Astrocyte (in vitro differentiated cells and primary cell): ENCODE data around the gene RANBP17.

Experiments
- EZH2 ChIP-seq: IDR thresholded peaks from 2 replicates; pipeline ENCODE4 v1.6.1; 2012; ENCODE audit warnings: mild to moderate bottlenecking, low read length, inconsistent platforms; ENCODE audit not compliant: insufficient read depth
- TF ChIP-seq, protein P1 (sequence below): IDR thresholded peaks from 2 replicates; pipeline ENCODE4 v1.5.1; 2011; ENCODE audit warnings: low read depth, mild to moderate bottlenecking, inconsistent platforms, low read length, moderate library complexity; ENCODE audit not compliant: insufficient read depth

GRCh38 chr5:171102877-171103610 is 241.2 kb downstream of the RANBP17 start:
- TF ChIP-seq, protein P1, sequence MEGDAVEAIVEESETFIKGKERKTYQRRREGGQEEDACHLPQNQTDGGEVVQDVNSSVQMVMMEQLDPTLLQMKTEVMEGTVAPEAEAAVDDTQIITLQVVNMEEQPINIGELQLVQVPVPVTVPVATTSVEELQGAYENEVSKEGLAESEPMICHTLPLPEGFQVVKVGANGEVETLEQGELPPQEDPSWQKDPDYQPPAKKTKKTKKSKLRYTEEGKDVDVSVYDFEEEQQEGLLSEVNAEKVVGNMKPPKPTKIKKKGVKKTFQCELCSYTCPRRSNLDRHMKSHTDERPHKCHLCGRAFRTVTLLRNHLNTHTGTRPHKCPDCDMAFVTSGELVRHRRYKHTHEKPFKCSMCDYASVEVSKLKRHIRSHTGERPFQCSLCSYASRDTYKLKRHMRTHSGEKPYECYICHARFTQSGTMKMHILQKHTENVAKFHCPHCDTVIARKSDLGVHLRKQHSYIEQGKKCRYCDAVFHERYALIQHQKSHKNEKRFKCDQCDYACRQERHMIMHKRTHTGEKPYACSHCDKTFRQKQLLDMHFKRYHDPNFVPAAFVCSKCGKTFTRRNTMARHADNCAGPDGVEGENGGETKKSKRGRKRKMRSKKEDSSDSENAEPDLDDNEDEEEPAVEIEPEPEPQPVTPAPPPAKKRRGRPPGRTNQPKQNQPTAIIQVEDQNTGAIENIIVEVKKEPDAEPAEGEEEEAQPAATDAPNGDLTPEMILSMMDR, result no peak
- no peak for TF ChIP-seq EZH2
